GM20000 (cell line): ENCODE measurements around the gene SUSD5.
A peak's percentile ranks its signal among the peaks of the same experiment; 100 is the strongest.
"Not testable (repeated sequence)": the region's sequence is repeated elsewhere in the genome, so short reads cannot be mapped to it uniquely, and the experiment has no call there.

Source experiments
- DNase-seq: peaks from one replicate; pipeline ENCODE4 v3.0.0; 2012; ENCODE audit warnings: low spot score
- CTCF ChIP-seq: IDR thresholded peaks from 2 replicates; pipeline ENCODE4 v1.5.1; 2012; ENCODE audit warnings: mild to moderate bottlenecking, control low read depth; ENCODE audit errors: extremely low read depth, missing control alignments

The SUSD5 gene

GRCh38 chr3:33141006-33141405 is 77.6 kb downstream of the SUSD5 start:
- DNase-seq = no peak
- no peak for TF ChIP-seq CTCF

GRCh38 chr3:33139996-33140395 is 78.6 kb downstream of the SUSD5 start:
- TF ChIP-seq CTCF = no peak

GRCh38 chr3:33139006-33139623 is 79.5 kb downstream of the SUSD5 start:
- not testable (repeated sequence) for DNase-seq

More at GRCh38 chr3:33139996-33140395, 78.6 kb downstream of the SUSD5 start:
- DNase-seq = no peak

GRCh38 chr3:33137691-33138090 is 80.9 kb downstream of the SUSD5 start:
- TF ChIP-seq CTCF = no peak
- no peak for DNase-seq

GRCh38 chr3:33134026-33134625 is 84.5 kb downstream of the SUSD5 start:
- no peak for DNase-seq
- TF ChIP-seq CTCF = no peak

- TF ChIP-seq CTCF = no peak
- DNase-seq = no peak
Observed at GRCh38 chr3:33132019-33132360, 86.6 kb downstream of the SUSD5 start.

- peak; percentile 69 for DNase-seq
Observed at GRCh38 chr3:33131331-33132018, 87.1 kb downstream of the SUSD5 start.

More at GRCh38 chr3:33131331-33132018, 87.1 kb downstream of the SUSD5 start:
- peak; percentile 47 for TF ChIP-seq CTCF
